GM21529 (cell line): ENCODE data around the gene PCSK5.

Source experiments
- ATAC-seq: cut with Tn5 transposase; IDR thresholded peaks from one replicate; pipeline ENCODE4 v1.9.1; 2021; ENCODE audit not compliant: unreplicated experiment

Gene PCSK5

DNA sequence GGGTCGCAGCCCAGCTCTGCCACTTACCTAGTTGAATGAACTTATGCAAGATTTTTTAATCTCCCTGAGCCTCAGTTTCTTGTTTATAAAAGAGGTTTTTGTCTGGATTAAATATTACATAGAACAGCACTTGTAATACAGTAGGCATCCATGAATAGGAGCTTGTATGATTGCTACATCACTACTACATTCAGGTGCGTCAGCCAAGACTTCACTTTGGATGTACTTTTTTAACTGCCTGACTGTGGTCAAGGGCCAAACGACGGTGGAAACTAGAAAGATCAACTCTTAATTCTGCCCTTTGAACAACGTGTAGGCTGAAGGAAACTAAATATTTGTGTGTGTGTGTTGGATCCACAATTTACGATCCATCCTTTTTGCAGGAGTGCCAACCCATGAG lies 330.9 kb downstream of the PCSK5 start:
- no peak for ATAC-seq

DNA sequence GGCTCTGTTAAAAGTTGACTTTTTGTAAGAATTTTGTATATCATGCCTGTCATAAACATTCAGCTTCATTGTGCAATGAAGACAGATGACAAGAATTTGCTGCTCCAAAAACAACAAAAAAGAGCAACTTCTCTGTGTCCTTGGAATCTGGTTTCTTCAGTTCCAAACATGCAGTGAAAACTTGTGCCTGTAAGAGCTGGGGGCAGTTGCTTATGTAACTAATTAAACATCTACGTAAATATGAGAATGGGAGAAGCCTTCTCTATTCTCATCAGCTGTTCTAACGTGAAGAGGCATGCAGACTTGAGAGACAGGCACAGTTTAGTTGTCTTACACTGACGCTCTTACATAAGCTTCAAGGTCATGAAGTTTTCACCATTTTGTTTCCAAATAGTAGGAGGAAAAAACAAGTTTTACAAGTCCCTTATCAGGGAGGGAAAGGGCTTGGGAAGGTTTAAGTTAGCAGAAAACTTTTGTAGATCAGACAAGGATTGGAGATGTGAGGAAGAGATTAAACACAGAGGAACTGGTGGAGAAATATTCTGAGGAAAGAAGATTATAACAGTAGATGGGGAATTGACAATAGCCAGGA lies 333.4 kb downstream of the PCSK5 start:
- ATAC-seq = no peak

GRCh38 chr9:76227156-76227555 lies 336.7 kb downstream of the PCSK5 start:
- no peak for ATAC-seq

DNA sequence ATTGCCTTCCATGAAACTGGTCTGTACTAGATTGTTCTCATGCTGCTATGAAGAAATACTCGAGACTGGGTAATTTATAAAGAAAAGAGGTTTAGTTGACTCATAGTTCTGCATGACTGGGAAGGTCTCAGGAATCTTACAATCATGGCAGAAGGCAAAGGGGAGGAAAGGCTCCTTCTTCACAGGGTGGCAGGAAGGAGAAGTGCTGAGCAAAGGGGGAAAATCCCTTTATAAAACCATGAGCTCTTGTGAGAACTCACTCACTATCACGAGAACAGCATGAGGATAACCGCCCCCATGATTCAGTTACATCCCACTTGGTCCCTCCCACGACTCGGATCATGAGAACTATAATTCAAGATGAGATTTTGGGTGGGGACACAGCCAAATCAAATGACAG lies 340.5 kb downstream of the PCSK5 start:
- no peak for ATAC-seq

DNA sequence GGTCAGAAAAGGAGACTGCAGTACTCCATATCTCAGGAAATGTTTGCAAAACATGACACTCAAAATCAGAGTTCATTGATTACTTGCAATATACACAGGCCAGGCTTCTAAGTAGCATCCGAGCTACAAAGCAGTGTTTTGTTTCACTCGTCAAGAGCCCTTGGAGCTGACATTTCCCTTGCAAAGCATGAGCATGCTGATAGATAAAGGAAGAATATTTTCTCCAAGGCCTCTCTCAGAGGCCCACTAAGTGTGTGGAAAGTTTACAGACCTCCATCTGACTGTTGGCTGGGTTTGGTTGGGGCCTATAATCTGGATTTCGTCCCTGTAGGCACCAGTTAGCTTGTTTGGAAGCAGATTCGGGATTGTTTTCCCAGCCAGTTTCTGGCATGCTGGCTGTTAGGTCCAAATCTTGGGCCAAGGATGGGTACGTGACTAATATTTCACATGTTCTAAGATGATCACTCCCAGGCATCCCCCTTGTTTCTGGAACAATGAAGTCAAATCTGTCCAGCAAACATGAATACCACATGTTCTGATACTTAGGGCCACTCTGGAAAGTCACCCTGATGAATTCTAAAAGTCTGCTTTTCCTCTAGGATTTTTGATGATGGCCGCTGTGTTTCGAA lies 342.5 kb downstream of the PCSK5 start:
- ATAC-seq = no peak

DNA sequence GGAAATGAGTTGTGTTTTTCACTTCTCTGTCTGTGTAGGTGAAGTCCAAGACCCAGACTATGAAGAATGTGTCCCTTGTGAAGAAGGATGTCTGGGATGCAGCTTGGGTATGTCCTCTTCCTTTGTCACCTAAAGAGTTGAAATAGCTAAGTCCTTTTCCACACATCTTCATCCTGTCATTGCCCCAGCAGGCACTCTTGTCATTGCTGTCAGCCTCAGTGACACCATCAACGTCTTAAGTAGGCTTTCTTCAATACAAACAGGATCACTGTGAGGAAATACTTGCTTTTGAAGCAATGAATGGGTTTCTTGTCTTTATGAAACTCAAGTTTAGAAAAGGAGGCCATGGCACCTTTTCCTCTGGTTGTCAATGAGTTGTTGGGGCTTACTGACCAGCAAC lies 350.1 kb downstream of the PCSK5 start:
- ATAC-seq = no peak

DNA sequence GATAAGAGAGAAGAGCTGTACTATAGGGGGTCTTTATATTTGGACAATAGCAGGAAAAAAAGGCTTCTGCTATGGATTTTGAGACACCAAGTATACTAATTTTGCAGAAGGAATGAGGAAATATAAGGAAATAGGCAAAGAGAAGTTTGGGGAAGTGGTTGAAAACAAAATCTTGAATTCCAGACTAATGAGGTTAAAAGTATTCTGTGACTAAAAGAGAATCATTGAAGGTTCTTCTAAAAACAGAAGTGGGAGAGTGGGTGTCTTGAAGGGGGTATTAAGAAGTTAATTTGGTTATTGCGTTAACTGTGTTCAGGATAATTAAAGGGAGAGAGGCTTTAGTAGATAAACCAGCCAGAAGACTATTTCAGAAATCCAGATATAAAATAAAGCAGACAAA lies 355.0 kb downstream of the PCSK5 start:
- no peak for ATAC-seq

DNA sequence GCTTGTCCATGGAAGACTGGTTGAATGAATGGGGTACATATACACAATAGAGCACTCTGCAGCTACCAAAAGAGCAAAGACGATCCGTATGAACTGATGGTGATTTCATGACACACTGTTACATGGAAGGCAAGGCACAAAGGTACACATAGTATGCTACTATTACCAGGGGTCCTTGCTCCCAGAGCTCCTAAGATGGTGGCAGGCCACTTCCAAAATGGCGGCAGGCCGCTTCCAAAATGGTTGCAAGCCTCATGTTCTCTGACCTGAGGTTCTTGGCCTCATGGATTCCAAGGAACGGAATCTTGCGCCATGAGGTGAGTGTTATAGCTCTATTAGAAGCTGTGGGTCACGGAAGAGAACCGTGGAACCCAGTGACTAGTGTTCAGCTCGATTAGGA lies 356.2 kb downstream of the PCSK5 start:
- no peak for ATAC-seq

GRCh38 chr9:76247426-76247825 lies 357.0 kb downstream of the PCSK5 start:
- ATAC-seq = no peak

DNA sequence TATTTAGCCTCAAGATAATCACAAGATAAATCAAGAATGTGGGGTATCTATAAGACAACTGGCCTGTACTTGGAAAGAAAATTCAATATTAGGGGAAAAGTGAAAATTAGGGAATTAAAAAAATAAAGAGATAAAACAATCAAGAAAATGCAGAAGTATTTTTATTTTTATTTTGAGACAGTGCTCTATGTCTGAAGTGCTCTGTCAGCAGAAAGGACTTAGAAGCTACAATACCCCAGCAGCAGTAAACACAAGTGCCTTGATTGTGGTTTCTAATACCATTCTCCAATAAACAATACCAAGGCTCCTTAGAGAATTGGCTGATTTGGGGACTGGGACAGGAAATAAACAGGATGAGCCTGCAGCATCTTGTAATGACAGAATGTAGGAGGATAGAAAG lies 358.8 kb downstream of the PCSK5 start:
- no peak for ATAC-seq

- no peak for ATAC-seq
These were observed 365.4 kb downstream of the PCSK5 start for GRCh38 chr9:76255781-76256455.

DNA sequence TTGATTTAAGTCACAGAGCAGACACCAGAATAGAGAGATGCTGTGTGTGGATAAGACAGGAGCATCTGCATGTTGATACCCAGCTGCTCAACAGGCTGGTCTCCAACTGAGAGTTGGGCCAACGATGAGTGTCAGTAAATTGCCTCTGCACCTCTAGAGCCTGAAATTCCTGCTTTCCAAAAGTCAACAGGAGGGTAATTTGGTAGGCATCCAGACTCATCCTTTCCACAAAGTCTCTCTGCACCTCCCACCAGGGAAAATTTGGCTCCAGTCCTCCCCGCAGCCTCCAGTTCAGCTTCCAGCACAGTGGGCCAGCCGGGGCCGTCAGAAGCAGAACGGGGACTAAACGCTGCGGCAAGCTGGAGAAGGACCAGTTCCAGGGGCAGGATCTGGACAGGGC lies 366.8 kb downstream of the PCSK5 start:
- ATAC-seq = no peak

DNA sequence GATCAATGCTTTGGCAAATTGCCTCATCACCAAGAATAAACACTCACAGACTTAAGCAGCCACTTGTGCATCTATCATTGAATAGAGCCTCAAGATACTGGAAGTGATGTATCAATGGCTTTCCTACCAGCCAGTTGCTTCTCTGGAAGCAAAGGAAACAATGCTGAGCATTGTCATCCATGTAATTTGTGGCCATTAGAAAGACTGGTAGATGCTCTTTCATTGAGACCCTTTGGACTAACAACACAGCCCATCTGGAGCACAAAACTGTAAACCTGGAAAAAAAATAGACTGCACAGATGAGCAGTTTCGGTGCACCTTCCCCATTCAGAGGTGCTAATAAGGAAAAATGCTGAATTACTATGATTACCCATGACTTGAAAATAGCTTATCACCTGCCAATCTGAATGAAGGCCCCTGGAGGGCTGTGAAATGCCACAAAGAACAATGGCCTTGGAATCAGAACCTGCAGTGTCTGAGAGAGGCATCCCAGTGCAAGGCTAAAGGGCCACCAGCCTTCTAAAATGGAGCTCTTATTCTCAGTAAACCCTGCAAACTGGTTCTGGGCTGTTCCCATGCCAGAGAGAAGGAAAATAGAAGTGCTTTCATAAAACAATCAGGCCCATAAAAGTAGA lies 376.3 kb downstream of the PCSK5 start:
- no peak for ATAC-seq

GRCh38 chr9:76267284-76267652 lies 376.8 kb downstream of the PCSK5 start:
- no peak for ATAC-seq

GRCh38 chr9:76269789-76270188 lies 379.3 kb downstream of the PCSK5 start:
- ATAC-seq = no peak

DNA sequence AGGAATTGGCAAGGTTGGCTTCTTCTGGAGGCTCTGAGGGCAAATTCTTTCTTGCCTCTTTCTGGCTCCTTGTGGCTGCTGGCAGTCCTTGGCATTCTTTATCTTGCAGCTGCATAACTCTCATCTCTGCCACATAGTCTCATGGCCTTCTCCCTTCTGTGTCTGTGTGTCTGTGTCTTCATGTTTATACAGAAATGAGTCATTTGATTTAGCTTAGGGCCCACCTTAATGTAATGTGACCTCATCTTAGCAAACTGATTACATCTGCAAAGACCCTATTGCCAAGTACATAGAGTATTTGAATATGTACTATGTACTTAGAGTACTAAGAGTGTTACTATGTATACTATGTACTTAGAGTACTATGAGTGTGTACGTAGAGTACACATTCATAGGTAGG lies 381.3 kb downstream of the PCSK5 start:
- no peak for ATAC-seq

DNA sequence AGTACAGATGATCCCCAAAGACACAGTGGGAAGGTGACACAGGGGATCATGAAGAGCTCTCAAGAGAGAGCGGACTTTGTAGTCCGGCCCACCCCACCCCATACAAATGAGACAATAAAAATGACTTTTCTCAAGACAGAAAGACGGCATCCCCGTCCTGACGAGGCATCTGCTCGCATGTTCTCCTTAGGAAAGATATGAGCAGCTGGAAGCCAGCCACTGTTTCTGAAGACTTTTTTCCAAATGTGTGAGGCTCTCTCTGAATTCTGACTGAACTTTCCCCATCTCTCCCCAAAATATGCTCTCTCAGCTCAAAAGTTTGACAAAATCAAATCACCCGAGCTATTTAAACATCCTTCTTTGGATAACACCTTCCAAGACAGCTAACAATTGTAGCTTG lies 398.6 kb downstream of the PCSK5 start:
- ATAC-seq = no peak

DNA sequence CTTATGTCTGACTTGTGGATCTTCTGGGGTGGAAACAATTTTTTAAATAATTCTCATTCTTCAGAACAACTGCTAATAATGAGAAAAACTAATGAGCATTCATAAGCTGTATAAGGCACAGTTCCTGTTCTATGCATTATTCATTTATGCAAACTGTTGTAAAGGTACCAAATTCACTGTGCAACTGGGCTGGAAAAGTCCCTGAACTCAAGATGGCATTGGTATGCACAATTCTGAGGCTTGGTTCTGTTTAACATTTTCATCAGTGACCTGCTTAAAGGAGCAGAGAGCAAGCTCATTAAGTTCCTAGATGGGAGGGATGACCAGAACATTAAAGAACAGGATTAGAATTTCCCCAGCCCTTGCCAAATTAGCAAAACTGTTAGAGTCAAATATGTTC lies 399.2 kb downstream of the PCSK5 start:
- no peak for ATAC-seq

GRCh38 chr9:76290555-76290954 lies 400.1 kb downstream of the PCSK5 start:
- ATAC-seq = no peak

GRCh38 chr9:76292246-76292645 lies 401.8 kb downstream of the PCSK5 start:
- ATAC-seq = no peak

- no peak for ATAC-seq
These were observed 402.2 kb downstream of the PCSK5 start for GRCh38 chr9:76292658-76293057.

DNA sequence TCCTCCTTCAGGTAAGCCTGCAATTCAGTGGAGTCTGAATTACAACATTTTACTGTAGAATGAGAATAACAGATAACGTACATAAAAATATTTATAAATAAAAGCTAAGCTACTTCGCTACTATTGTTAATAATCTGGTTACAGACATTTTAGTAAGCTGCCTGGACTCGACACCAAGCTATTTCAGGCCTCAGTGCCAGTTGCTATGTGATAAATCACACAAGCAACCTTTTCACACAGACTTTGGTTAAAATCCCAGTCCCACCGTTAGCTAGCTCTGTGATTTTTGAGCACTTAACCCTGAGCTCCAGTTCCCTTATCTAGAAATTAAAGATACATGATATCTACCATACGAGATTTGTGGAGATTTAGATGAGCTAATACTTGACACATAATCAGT lies 403.8 kb downstream of the PCSK5 start:
- no peak for ATAC-seq
